Stimulated activated CD4-positive, alpha-beta T cell treated with anti-CD3 and anti-CD28 coated beads, Interleukin-1b, Interleukin-23, amount 100 ng/mL, for 24 hours (primary cell): ENCODE measurements around the gene FAM24B.
"Not testable (repeated sequence)": the region's sequence is repeated elsewhere in the genome, so short reads cannot be mapped to it uniquely, and the experiment has no call there.

Experiments used
- DNase-seq, 4 experiments: peaks; one replicate each; pipeline ENCODE4 v3.0.0-alpha.2; 2020; ENCODE audit warnings: low read depth in 4 of 4, low spot score in 1 of 4

The FAM24B gene

DNA sequence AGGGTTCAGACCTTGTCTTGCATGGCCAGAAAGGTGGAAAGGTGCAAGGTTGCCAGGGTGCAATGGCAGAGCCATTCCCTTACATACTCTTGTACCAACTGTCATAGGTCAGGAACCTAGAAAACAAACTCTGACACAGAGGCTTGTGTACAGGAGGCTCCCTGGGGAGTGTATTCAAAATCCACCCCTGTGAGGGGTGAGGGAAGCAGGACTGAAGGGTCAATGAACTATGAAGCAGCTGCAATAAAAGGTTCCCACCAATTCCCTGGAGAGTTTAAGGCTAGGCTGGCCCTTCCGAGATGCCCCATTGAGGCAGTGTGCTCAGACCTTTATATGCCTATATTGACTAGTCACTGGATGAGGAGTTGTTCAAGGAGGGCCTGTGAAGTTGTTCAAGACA, 19.9 kb downstream of the FAM24B start:
- DNase-seq: no peak

GRCh38 chr10:122858042-122858441, 21.3 kb downstream of the FAM24B start:
- DNase-seq: not testable (repeated sequence)

- no peak for DNase-seq
These were observed 22.5 kb downstream of the FAM24B start for GRCh38 chr10:122856902-122857301.

GRCh38 chr10:122855745-122856144, 23.6 kb downstream of the FAM24B start:
- no peak for DNase-seq

- DNase-seq: no peak
These were observed 24.7 kb downstream of the FAM24B start for GRCh38 chr10:122854648-122855047.

GRCh38 chr10:122853665-122854313, 25.6 kb downstream of the FAM24B start:
- no peak for DNase-seq

DNA sequence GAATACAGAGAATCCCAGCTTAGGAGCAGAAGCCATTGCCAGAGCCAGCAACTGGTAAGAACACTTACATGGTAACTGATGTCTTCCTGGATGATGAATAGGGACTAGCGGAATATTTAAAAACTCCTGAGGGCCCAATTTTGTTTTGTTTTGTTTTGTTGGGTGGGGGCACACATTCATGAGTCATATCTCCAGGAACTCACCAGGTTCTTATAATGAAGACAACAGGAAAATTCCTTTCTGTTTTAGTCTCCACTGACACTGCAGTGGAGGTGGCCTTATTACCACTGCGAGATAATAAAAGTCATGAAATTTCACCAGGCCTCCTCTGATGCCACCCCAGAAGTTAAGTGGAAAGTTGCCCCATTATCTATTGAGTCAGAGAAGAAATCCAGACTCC, 27.1 kb downstream of the FAM24B start:
- no peak for DNase-seq

GRCh38 chr10:122850705-122851640, 28.4 kb downstream of the FAM24B start:
- DNase-seq: no peak

DNA sequence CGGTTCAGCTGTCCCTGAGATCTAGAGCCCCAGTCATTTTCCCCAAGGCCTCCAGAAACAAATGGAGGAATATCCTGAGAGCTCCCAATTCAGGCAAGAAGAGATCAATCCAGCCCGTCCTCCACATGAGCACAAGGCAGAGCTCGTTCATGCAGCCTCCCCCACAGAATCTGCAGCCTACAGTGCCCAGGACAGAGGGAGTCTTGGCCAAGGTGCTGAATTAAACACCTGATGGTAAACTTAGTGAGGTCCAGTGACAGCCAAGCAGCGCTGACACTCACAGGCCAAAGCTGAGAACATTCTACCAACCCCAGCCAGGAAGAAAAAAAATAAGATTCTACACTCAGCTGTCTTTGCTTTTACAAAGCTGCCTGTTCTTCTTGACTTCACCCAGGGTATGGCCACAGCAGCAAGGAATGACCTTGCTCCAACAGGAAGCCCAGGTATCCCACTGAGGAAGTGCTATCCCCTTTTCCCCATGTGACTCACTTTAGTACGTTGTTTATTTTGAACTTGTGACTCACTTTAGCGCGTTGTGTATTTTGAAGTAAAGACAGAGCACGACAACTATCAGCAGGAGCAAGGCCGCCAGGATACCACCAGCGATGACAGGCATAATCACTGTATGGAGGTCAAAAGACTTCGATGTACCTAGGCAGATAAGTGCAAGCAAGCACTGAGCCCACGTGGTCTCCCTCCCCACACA, 29.3 kb downstream of the FAM24B start:
- DNase-seq: no peak

DNA sequence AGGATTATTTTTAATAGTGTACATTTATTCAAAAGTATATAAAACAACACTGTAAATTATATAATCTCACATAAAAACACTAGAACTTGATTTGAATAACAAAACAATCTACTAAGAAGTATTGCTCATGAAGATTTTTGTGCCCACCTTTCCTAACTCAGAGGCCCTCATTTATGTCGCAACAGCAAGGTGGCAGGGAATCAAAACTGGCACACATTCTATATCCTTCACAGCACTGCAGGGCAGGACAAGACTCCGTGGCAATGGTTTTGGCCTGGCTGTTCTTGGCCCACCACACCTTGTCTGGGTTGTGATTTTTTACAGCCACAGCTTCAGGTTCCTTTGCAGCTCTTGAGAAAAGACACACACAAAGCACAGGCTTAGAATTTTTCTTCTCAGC, 30.3 kb downstream of the FAM24B start:
- no peak for DNase-seq

GRCh38 chr10:122847782-122848604, 31.4 kb downstream of the FAM24B start:
- DNase-seq: no peak

DNA sequence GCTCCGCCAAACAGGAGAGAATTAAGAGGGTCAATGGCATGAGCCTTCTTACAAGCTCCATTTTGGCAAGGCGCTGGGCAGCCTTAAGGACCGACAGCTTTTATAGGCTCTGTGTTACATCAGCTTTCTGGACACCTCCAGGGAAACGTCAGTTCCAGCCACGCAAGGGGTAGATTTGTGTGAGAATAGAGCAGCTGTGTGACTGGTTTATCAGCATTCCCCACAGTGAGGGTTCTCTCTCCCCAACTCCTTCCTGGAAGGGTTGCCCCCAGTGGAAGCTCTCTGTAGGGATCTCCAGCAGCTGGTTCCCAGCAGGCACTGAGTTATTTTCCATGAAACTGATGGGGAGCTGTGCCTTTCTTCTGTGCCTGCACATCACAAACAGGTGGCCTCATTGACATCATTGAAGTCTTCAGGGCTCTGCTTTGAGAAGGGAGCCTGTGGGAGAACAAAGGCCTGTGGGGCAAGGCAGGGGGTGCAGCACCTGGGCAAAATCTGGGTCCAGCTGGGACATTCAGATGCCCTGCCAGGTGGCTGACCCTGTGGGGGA, 33.5 kb downstream of the FAM24B start, which contains the start of gene CUZD1:
TSS of gene CUZD1 (minus strand) at position 75 of the 550 bp plus-strand sequence. CDS start at position 61, 14 bp downstream.
- no peak for DNase-seq

GRCh38 chr10:122844146-122844545, 35.2 kb downstream of the FAM24B start:
- no peak for DNase-seq

GRCh38 chr10:122841569-122841968, 37.8 kb downstream of the FAM24B start:
- no peak for DNase-seq

DNA sequence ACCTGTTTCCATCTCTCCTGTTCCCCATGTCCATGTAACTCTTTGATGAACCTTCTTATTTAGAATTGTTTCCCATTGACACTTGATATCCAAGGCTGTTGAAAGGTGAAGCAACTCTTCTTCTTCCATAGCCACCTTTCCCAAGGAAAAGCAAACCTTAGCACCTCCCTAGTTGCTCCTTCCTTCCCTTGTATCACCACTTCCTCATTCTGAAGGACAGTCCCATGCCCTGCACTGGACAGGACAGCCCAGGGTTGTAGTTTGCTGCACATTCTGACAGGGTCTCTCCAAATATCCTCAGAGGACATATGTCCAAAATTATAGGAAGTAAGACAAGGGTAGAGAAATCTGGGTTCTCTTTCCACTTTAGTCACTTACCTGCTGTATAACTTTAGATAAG, 39.9 kb downstream of the FAM24B start:
- DNase-seq: no peak

DNA sequence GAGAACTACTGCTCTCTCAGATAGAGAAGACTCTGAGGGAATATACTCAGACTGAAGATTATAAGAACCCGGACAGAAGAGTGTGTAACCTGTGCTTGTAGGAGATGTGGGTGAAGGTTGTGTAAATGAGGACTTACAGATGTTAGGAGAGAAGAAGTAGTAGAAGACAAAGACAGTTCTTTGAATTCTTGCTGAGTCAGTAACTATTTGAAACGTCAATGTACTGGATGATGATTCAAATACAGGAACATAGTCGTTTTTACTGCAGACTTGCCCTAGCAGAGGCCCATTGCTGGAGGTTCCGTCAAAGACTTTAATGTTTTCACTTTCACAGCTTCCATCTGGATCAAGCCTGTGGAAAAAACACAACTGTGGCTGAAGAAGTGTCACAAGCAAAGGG, 40.5 kb downstream of the FAM24B start:
- no peak for DNase-seq

DNA sequence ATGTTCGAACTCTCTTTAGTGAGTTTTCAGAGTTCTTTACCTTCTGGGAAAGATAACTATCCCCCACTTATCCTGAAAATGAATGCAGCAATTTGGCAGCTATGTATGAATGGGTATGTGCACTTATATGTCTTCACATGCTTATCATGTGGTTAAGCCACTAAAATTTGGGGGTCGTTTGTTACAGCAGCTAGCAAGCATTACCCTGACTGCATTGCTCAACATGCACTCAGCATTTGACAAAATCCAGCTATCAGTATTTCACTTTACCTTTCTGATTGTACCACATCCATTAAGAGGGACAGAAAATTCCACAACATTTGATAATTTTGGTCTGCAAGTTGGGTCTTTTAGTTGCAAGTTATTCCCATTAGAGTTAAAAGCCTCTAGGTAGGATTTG, 43.5 kb downstream of the FAM24B start:
- DNase-seq: no peak

- DNase-seq: no peak
These were observed 48.4 kb downstream of the FAM24B start for GRCh38 chr10:122830965-122831353.

- DNase-seq: no peak
These were observed 49.0 kb downstream of the FAM24B start for GRCh38 chr10:122830273-122830964.

DNA sequence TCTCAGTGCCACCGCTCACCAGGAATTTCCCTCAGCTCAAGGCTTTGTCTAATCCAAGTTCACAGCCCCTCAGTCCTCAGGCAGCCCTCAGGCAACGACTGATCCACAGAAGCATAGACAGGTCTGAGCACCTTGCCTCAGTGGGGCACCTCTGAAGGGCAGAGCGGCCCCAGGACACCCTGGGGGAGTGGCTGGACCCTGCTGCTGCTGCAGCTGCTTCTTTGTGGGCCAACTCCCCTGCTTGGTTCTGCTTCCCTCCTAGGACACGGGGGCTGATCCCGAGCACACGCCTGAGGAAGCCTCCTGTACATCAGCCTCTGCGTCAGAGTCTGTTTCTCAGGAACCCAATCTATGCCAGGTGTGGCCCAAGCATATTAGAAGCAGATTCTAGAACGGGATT, 49.9 kb downstream of the FAM24B start:
- DNase-seq: no peak
